Subcutaneous adipose tissue (tissue), 4 donors: ENCODE measurements around the gene DNMT3L. TPM values are rescaled to one million over a fixed set of nuclear protein-coding genes. Genes with fewer than 3 reads are reported as not detected.

ENCODE experiments used
- CTCF ChIP-seq: fragments of 450-650 bp; IDR thresholded peaks from one replicate; pipeline ENCODE4 v1.5.1; 2016; ENCODE audit warnings: low read depth, mild to moderate bottlenecking, control low read depth, antibody characterized with exemption, moderate library complexity
- total RNA-seq, 4 donors: library from RNA; depleted of rRNA; stranded (reverse); fragments of >200 nt; gene quantifications; one replicate each; pipeline ENCODE4 v1.1.0, GENCODE V29; 2016

Gene DNMT3L
- total RNA-seq, 4 donors from 2014 or later = not detected

DNA sequence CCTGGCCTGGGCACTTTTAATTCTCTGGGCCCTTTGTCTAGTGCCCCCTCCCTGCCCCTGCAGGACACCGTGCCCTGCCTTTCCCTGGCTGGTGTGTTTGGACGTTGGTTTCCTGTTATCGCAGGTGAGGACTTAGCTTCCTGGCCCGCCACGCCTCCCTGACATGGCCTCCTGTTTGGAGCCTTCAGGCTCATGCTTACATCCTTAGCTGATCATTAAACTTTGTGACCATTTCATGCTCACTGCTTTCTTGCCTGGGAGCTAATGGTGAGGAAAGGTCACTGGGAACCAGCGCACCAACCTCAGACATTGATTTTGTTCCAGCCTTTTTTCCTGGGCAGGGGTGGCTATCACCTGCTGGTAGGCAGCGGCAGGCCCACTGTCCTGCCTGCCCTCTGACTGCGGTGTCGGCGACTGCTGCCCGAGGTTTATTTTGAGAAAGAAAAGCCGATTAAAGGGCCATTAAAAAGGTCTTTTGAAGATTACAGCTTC lies 41.8 kb upstream of the DNMT3L start:
- no peak for TF ChIP-seq CTCF

- no peak for TF ChIP-seq CTCF
Observed at GRCh38 chr21:44301961-44302406, 40.3 kb upstream of the DNMT3L start.

GRCh38 chr21:44301141-44301540 lies 39.4 kb upstream of the DNMT3L start:
- TF ChIP-seq CTCF = no peak

DNA sequence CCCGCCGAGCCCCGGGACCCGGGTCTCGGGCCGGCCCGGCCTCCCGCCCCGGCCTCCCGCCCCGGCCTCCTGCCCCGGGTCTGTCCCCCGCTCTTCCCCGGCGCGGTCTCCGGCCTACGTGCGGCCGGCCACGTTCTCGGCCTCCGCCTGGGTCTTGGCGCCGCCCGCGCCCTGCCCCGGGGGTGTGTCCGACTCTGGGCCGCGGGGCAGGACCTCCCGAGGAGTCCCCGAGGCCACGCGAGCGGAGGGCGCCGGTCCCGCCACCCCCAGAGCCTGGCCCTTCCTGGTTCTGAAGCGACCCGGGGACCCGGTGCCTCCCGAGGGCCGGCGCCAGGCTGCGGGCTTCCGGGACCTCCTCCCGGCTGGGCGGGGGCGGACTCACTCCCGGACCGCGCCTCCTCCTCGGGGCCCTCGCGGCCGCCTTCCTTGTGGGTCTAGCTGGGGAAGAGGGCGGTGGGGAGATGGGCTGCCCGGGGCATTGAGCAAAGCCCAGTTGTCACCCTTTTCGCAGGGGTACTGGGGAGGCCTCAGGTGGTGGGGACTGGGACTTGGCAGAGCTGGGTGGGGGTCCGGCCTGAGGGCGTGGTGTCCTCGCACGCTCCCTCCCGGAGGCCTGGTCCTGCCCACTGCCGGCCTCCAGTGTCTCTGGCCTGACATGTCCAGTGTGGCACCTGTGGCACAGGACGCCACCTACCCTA lies 38.7 kb upstream of the DNMT3L start:
- TF ChIP-seq CTCF = no peak

DNA sequence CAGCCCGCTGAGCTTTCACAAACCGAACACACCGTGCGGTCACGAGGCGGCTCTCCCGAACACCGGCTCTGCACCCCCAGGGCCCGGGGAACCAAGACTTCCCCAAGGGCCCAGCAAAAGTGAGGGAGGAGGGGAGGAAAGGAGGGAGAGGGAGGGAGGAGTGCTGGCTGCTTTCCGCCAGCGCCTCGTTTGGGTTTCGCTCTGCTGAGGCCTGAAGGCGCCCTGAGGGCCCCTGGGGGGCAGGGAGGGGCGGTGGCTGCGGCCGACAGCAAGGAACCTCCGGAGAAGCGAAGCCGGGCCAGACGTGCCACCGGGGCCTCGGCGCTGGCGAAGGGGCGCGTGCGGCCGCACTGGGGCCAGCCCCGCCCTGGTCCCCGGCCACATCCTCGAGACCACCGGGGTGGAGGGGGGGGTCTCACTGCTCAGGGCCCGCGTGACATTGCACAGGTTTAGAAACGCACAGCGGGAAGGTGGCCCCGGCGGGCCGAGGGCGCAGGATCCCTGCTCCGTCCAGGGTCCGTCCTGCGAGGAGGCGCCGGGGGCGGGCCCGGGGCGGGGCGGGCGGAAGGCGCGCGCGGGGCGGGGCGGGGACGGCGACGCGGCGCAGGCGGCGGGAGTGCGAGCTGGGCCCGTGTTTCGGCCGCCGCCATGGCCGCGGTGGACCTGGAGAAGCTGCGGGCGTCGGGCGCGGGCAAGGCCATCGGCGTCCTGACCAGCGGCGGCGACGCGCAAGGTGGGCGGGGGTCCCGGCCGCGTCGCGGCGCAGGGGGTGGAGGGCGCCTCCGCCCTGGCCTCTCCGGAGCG lies 38.0 kb upstream of the DNMT3L start, which contains the start of gene PFKL:
PFKL (plus strand) TSS at position 596 of the 804 bp plus-strand sequence; CDS start at position 649, 53 bp downstream.
- no peak for TF ChIP-seq CTCF

DNA sequence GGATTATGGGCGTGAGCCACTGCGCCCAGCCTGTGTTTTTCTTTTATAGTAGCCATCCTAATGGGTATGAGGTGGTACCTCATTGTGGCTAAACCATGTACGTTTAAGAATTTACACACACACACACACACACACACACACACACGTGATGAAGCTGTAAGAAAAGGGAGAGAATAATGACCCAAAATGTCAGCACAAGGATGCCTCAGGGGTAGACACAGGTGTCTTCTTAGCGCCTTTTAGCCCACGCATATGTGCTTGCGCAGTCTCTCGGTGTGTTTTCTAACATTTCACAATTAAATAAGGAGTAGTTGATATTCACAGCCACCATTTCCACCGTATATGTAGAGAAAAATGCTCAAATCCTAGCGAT lies 37.4 kb upstream of the DNMT3L start:
- TF ChIP-seq CTCF = no peak

GRCh38 chr21:44298301-44298700 lies 36.6 kb upstream of the DNMT3L start:
- no peak for TF ChIP-seq CTCF
